Activated CD4-positive, alpha-beta T cell treated with anti-CD3 and anti-CD28 coated beads for 24 hours (primary cell): ENCODE measurements around the gene RABL2B.

ENCODE experiments used
- DNase-seq, 2 donors: peaks; one replicate each; pipeline ENCODE4 v3.0.0-alpha.2; 2020; ENCODE audit warnings: low read depth in 2 of 2

RABL2B gene

GRCh38 chr22:50722716-50723428 lies 60.6 kb downstream of the RABL2B start:
- DNase-seq: no peak

- DNase-seq: no peak
Measured at GRCh38 chr22:50722048-50722701, 61.3 kb downstream of the RABL2B start.

GRCh38 chr22:50721257-50721844 lies 62.1 kb downstream of the RABL2B start:
- DNase-seq: no peak

GRCh38 chr22:50720301-50721256 lies 62.9 kb downstream of the RABL2B start:
- no peak for DNase-seq

- no peak for DNase-seq
Measured at GRCh38 chr22:50719814-50720300, 63.6 kb downstream of the RABL2B start.

GRCh38 chr22:50718352-50718709 lies 65.1 kb downstream of the RABL2B start:
- DNase-seq: no peak

- no peak for DNase-seq
Measured at GRCh38 chr22:50717709-50718351, 65.6 kb downstream of the RABL2B start.
